BLaER1 treated with 17β-estradiol and CSF1 and Interleukin-3, amounts not matched to agents 10 nM and 100 nM (cell line): ENCODE results near the gene SLC35E1.
A peak's percentile ranks its signal among the peaks of the same experiment; 100 is the strongest.

Experiments
- H3K27ac ChIP-seq, 11 experiments: shearing (Covaris generic); formaldehyde crosslinking; 2 replicates each; pipeline ENCODE4 v1.8.1; 2022
- H3K27me3 ChIP-seq, 11 experiments: shearing (Covaris generic); formaldehyde crosslinking; 2 replicates each; pipeline ENCODE4 v1.8.1; 2022
- H3K36me3 ChIP-seq, 11 experiments: shearing (Covaris generic); formaldehyde crosslinking; 2 replicates each; pipeline ENCODE4 v1.8.1; 2022
- H3K4me1 ChIP-seq, 10 experiments: shearing (Covaris generic); formaldehyde crosslinking; 2 replicates each; pipeline ENCODE4 v1.8.1; 2022
- H3K4me2 ChIP-seq, 11 experiments: shearing (Covaris generic); formaldehyde crosslinking; 2 replicates each; pipeline ENCODE4 v1.8.1; 2022
- H3K4me3 ChIP-seq, 10 experiments: shearing (Covaris generic); formaldehyde crosslinking; 2 replicates each; pipeline ENCODE4 v1.8.1; 2022
- H3K9ac ChIP-seq, 11 experiments: shearing (Covaris generic); formaldehyde crosslinking; 2 replicates each; pipeline ENCODE4 v1.8.1; 2022
- H3K9me3 ChIP-seq, 11 experiments: shearing (Covaris generic); formaldehyde crosslinking; replicated peaks in 1 of 11; 2 replicates each; pipeline ENCODE4 v1.8.1; 2022
- H4K20me1 ChIP-seq, 11 experiments: shearing (Covaris generic); formaldehyde crosslinking; 2 replicates each; pipeline ENCODE4 v1.8.1; 2022
- Cebpa-rat ChIP-seq, 11 experiments: shearing (Covaris generic); IDR thresholded peaks; 2 replicates each; pipeline ENCODE4 v1.8.1; 2022

The SLC35E1 gene

DNA sequence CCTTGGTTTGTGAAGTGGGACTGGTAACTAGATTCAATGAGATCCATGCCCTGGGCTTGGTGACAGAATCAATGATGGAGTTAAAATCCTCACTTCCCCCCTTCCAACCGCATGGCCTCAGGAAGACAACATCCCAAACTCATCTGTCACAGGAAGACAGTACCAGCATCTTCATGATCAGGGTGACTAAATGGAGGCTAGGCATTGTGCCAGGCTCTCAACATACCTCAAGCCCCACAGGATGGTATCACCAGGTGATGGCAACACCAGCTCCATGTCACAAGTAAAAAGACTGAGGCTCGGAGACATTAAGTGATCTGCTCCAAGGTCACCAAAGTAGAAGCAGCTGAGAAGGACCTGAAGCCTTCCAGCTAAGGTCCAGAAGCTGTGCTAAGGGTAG is 41.6 kb upstream of the SLC35E1 start:
- Histone ChIP-seq H4K20me1 (peaks cover 96 to 100% (median 100%) of the 10 kb centered on the region in 11 experiments), H3K9ac (peak overlapping the region in 1 of 11 experiments; percentile 28; a peak in 1 of 22 replicates), H3K4me3 (no peak overlapping the region), H3K27me3 (no peaks in the 10 kb centered on the region), H3K36me3 (peaks cover 0 to 16% (median 0%) of the 10 kb centered on the region in 11 experiments; a peak in 6 of 22 replicates), H3K4me1 (peaks cover 68 to 98% (median 93%) of the 10 kb centered on the region in 10 experiments), H3K4me2 (peak overlapping the region; percentile 55 to 86 (median 79)), H3K27ac (peak overlapping the region in 5 of 11 experiments; percentile 9 to 61 (median 25); a peak in 3 of 22 replicates), H3K9me3 (no peaks in the 10 kb centered on the region)
- no peak for TF ChIP-seq Cebpa-rat (IDR thresholded peaks at IDR 0.05)

- Histone ChIP-seq H3K9ac (peak overlapping the region in 9 of 11 experiments; percentile 0 to 55 (median 28); a peak in 10 of 22 replicates), H3K4me2 (peak overlapping the region; percentile 55 to 86 (median 79)), H3K36me3 (peaks cover 0 to 12% (median 3%) of the 10 kb centered on the region in 11 experiments; a peak in 7 of 22 replicates), H3K27me3 (no peaks in the 10 kb centered on the region), H3K4me1 (peaks cover 56 to 99% (median 93%) of the 10 kb centered on the region in 10 experiments), H4K20me1 (peaks cover 96 to 100% (median 100%) of the 10 kb centered on the region in 11 experiments), H3K27ac (peak overlapping the region in 8 of 11 experiments; percentile 16 to 61 (median 32); a peak in 10 of 22 replicates), H3K4me3 (peak overlapping the region in 3 of 10 experiments; percentile 2 to 8 (median 6); a peak in 5 of 20 replicates), H3K9me3 (no peaks in the 10 kb centered on the region)
- TF ChIP-seq Cebpa-rat (IDR thresholded peaks at IDR 0.05) = peak in 2 of 11 experiments; percentile 19 to 20; a peak in 1 of 22 replicates
Observed at GRCh38 chr19:16612636-16613035, 40.4 kb upstream of the SLC35E1 start.

DNA sequence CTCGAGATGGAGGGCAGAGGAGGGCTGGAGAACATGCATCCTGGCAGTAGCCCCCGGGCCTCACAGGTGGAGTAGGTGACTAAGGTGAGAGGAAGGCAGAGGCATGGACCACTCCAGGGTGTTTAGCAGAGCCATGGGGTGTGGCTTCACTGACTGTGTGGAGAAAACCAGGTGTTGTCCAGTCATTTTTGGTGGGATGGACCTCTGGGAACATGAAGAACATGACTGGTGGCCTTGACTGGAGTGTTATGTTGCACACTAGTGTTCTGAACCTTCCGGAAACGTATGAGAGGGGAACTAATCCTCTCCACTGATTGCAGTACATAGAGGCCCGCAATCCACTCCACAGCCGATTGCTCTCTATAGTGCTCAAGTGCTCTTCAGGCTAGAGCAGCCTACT is 38.9 kb upstream of the SLC35E1 start:
- no peak overlapping the region for H3K27ac ChIP-seq
- no peak for TF ChIP-seq Cebpa-rat (IDR thresholded peaks at IDR 0.05)
- peaks cover 96 to 100% (median 100%) of the 10 kb centered on the region in 11 experiments for H4K20me1 ChIP-seq
- no peak overlapping the region for H3K4me3 ChIP-seq
- peak overlapping the region in 9 of 11 experiments; percentile 15 to 86 (median 79); a peak in 11 of 22 replicates for H3K4me2 ChIP-seq
- no peaks in the 10 kb centered on the region for H3K9me3 ChIP-seq
- H3K27me3 ChIP-seq = no peaks in the 10 kb centered on the region
- H3K9ac ChIP-seq = no peak overlapping the region
- peaks cover 0 to 13% (median 4%) of the 10 kb centered on the region in 11 experiments; a peak in 10 of 22 replicates for H3K36me3 ChIP-seq
- H3K4me1 ChIP-seq = peaks cover 54 to 99% (median 92%) of the 10 kb centered on the region in 10 experiments

DNA sequence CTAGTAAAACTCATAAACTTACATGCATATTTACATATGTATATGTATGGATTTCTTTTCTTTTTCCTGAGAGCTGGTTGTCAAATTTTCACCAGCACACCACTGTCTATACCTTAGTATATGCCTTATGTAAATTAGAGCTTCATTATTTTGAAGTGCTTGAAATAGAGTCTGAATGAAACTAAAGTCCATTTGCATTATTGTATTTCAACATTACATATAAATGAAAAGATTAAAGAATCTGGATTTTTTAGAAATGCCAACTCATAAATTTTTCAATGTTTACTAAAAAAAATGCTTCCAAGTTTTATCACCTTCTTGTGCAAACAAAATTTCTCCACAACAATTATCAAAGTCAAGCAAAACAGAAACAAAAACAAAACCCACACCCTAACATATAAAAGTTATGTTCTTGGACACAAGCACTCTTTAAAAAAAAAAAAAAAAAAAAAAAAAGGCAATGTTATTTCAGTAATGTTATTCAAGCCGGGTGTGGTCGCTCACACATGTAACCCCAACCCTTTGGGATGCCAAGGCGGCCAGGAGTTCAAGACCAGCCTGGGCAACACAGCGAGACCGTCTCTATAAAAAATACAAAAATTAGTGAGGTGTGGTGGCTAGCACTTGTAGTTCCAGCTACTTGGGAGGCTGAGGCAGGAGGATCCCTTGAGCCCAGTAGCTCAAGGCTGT is 37.4 kb upstream of the SLC35E1 start:
- no peak for TF ChIP-seq Cebpa-rat (IDR thresholded peaks at IDR 0.05)
- Histone ChIP-seq H3K27ac (no peak overlapping the region), H3K4me2 (peak overlapping the region in 3 of 11 experiments; percentile 42 to 81 (median 68); a peak in 5 of 22 replicates), H3K4me3 (no peak overlapping the region), H3K9ac (no peak overlapping the region), H3K4me1 (peaks cover 42 to 99% (median 92%) of the 10 kb centered on the region in 10 experiments), H3K36me3 (peaks cover 0 to 23% (median 10%) of the 10 kb centered on the region in 11 experiments; a peak in 10 of 22 replicates), H4K20me1 (peaks cover 96 to 100% (median 100%) of the 10 kb centered on the region in 11 experiments), H3K27me3 (no peaks in the 10 kb centered on the region), H3K9me3 (no peaks in the 10 kb centered on the region)

GRCh38 chr19:16608290-16608739 is 36.1 kb upstream of the SLC35E1 start:
- Histone ChIP-seq H3K4me2 (peak overlapping the region in 7 of 11 experiments; percentile 36 to 80 (median 62); a peak in 13 of 22 replicates), H3K27ac (peak overlapping the region in 5 of 11 experiments; percentile 10 to 56 (median 28); a peak in 8 of 22 replicates), H3K4me3 (no peak overlapping the region), H3K27me3 (no peaks in the 10 kb centered on the region), H4K20me1 (peaks cover 96 to 100% (median 100%) of the 10 kb centered on the region in 11 experiments), H3K9ac (no peak overlapping the region), H3K9me3 (no peaks in the 10 kb centered on the region), H3K4me1 (peaks cover 28 to 96% (median 89%) of the 10 kb centered on the region in 10 experiments), H3K36me3 (peaks cover 0 to 23% (median 11%) of the 10 kb centered on the region in 11 experiments; a peak in 11 of 22 replicates)
- TF ChIP-seq Cebpa-rat (IDR thresholded peaks at IDR 0.05) = no peak

- Histone ChIP-seq H3K9me3 (no peaks in the 10 kb centered on the region), H3K4me1 (peaks cover 23 to 96% (median 84%) of the 10 kb centered on the region in 10 experiments), H3K36me3 (peaks cover 0 to 23% (median 12%) of the 10 kb centered on the region in 11 experiments; a peak in 12 of 22 replicates), H3K4me3 (no peak overlapping the region), H4K20me1 (peaks cover 96 to 100% (median 100%) of the 10 kb centered on the region in 11 experiments), H3K27ac (peak overlapping the region in 6 of 11 experiments; percentile 2 to 56 (median 30); a peak in 9 of 22 replicates), H3K9ac (no peak overlapping the region), H3K27me3 (no peaks in the 10 kb centered on the region), H3K4me2 (peak overlapping the region in 7 of 11 experiments; percentile 36 to 80 (median 62); a peak in 15 of 22 replicates)
- no peak for TF ChIP-seq Cebpa-rat (IDR thresholded peaks at IDR 0.05)
Observed at GRCh38 chr19:16607819-16608218, 35.6 kb upstream of the SLC35E1 start.

DNA sequence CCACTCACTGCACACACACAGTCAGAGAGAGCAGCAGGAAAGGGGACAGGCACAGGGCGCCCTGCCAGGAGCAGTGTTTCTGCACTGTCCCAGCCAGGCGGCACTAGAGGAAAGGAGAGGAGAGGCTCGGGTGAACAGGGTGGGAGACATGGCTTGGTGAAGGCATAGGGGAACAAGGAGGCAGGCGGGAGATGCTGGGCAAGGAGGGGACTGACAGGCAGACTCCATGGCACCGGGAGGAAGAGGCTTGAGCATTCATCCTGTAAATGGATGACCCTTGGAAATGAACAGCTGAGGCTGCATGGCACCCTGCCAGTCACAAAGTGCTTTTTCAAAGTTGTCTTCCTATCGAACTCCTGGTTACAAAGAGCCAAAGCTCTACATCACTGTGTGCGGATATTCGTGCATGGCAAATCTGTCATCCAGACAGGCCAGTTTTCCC is 33.4 kb upstream of the SLC35E1 start:
- no peak for TF ChIP-seq Cebpa-rat (IDR thresholded peaks at IDR 0.05)
- Histone ChIP-seq H3K9me3 (no peaks in the 10 kb centered on the region), H3K4me3 (no peak overlapping the region), H3K4me1 (peaks cover 18 to 82% (median 66%) of the 10 kb centered on the region in 10 experiments), H3K27me3 (no peaks in the 10 kb centered on the region), H3K27ac (peak overlapping the region in 1 of 11 experiments; percentile 17; a peak in 1 of 22 replicates), H3K4me2 (peak overlapping the region in 9 of 11 experiments; percentile 5 to 68 (median 38); a peak in 11 of 22 replicates), H4K20me1 (peaks cover 96 to 100% (median 100%) of the 10 kb centered on the region in 11 experiments), H3K9ac (peak overlapping the region in 2 of 11 experiments; percentile 9 to 11; a peak in 1 of 22 replicates), H3K36me3 (peaks cover 0 to 27% (median 13%) of the 10 kb centered on the region in 11 experiments; a peak in 12 of 22 replicates)

GRCh38 chr19:16605115-16605514 is 32.9 kb upstream of the SLC35E1 start:
- H3K4me3 ChIP-seq = no peak overlapping the region
- H3K27ac ChIP-seq = peak overlapping the region in 1 of 11 experiments; percentile 17; a peak in 2 of 22 replicates
- no peak for TF ChIP-seq Cebpa-rat (IDR thresholded peaks at IDR 0.05)
- H3K9me3 ChIP-seq = no peaks in the 10 kb centered on the region
- H3K4me1 ChIP-seq = peaks cover 22 to 84% (median 67%) of the 10 kb centered on the region in 10 experiments
- H4K20me1 ChIP-seq = peaks cover 96 to 100% (median 100%) of the 10 kb centered on the region in 11 experiments
- H3K4me2 ChIP-seq = peak overlapping the region in 9 of 11 experiments; percentile 24 to 68 (median 45); a peak in 14 of 22 replicates
- H3K27me3 ChIP-seq = no peaks in the 10 kb centered on the region
- peaks cover 0 to 27% (median 13%) of the 10 kb centered on the region in 11 experiments; a peak in 12 of 22 replicates for H3K36me3 ChIP-seq
- H3K9ac ChIP-seq = peak overlapping the region in 1 of 11 experiments; percentile 9; a peak in 2 of 22 replicates
